Natural killer cell (primary cell): ENCODE data around the gene CFAP299. TPM values are rescaled to one million over a fixed set of nuclear protein-coding genes. Genes with fewer than 3 reads are reported as not detected.

Experiments used
- ATAC-seq, 3 donors: fragments of 150-1000 bp in 2 of 3; fragments of 200-7000 bp in 1 of 3; cut with Tn5 transposase; 1 replicate in 1 of 3; 2 replicates in 2 of 3; pipeline ENCODE4 v1.10.0; 2021; ENCODE audit warnings: mild to moderate bottlenecking in 2 of 3, moderate library complexity in 2 of 3
- DNase-seq, 2 donors: peaks; one replicate each; pipeline versions ENCODE4 v3.0.0 to v3.0.0-alpha.2; 2013 to 2021; ENCODE audit warnings: mixed read lengths in 1 of 2
- H3K27ac ChIP-seq: one replicate; pipeline ENCODE4 v1.5.1; 2013; ENCODE audit warnings: mild to moderate bottlenecking, low read length
- H3K27me3 ChIP-seq: one replicate; pipeline ENCODE4 v1.6.1; 2013; ENCODE audit warnings: low read length; ENCODE audit not compliant: control insufficient read depth, insufficient read depth
- H3K36me3 ChIP-seq: one replicate; pipeline ENCODE4 v1.6.1; 2013; ENCODE audit warnings: low read length; ENCODE audit not compliant: control insufficient read depth, insufficient read depth
- H3K4me1 ChIP-seq: one replicate; pipeline ENCODE4 v1.6.1; 2013; ENCODE audit warnings: low read length; ENCODE audit not compliant: control insufficient read depth, insufficient read depth
- H3K4me3 ChIP-seq: one replicate; pipeline ENCODE4 v1.5.1; 2013; ENCODE audit warnings: low read length
- H3K9me3 ChIP-seq: one replicate; pipeline ENCODE4 v1.6.1; 2013; ENCODE audit warnings: low read length; ENCODE audit not compliant: control insufficient read depth, insufficient read depth
- H3K27ac Mint-ChIP-seq, 2 donors: one replicate each; pipeline ENCODE4 v1.8.0; 2022; ENCODE audit warnings: mild to moderate bottlenecking in 2 of 2, mixed read lengths in 2 of 2, moderate library complexity in 1 of 2
- H3K27me3 Mint-ChIP-seq, 2 donors: one replicate each; pipeline ENCODE4 v1.8.0; 2022; ENCODE audit warnings: low read depth in 2 of 2, mixed read lengths in 2 of 2
- H3K36me3 Mint-ChIP-seq: one replicate; pipeline ENCODE4 v1.8.0; 2022; ENCODE audit warnings: mixed read lengths
- H3K4me1 Mint-ChIP-seq, 2 donors: one replicate each; pipeline ENCODE4 v1.8.0; 2022; ENCODE audit warnings: mixed read lengths in 2 of 2
- H3K4me3 Mint-ChIP-seq: one replicate; pipeline ENCODE4 v1.8.0; 2022; ENCODE audit warnings: mild to moderate bottlenecking, moderate library complexity, mixed read lengths
- H3K9me3 Mint-ChIP-seq, 2 donors: one replicate each; pipeline ENCODE4 v1.8.0; 2022; ENCODE audit warnings: mixed read lengths in 2 of 2
- WGBS: methylation state at CpG from one replicate; pipeline ENCODE4 v1.1.7; 2013; ENCODE audit warnings: missing lambda C conversion rate; ENCODE audit not compliant: insufficient coverage; 5-methylcytosine and 5-hydroxymethylcytosine counted together
- intact Hi-C: fragments of 100-400 bp; cut with micrococcal nuclease; formaldehyde crosslinking; loops from one replicate; pipeline ENCODE4 v1.14.2; 2022
- total RNA-seq, 4 donors: library from RNA; stranded (reverse); fragments of 120-200 nt in 1 of 4; gene quantifications; one replicate each; pipeline versions ENCODE4 v1.2.3 to v1.2.4, GENCODE V29; 2013 to 2022
- TF ChIP-seq, protein P1 (sequence below): fragments of 200-600 bp; IDR thresholded peaks from one replicate; pipeline ENCODE4 v1.8.0; 2022; ENCODE audit warnings: antibody characterized with exemption

CFAP299 gene
- total RNA-seq, 3 donors from 2014 or later (not counting 1 experiment from before 2014, with no cell fraction given) = not detected

DNA sequence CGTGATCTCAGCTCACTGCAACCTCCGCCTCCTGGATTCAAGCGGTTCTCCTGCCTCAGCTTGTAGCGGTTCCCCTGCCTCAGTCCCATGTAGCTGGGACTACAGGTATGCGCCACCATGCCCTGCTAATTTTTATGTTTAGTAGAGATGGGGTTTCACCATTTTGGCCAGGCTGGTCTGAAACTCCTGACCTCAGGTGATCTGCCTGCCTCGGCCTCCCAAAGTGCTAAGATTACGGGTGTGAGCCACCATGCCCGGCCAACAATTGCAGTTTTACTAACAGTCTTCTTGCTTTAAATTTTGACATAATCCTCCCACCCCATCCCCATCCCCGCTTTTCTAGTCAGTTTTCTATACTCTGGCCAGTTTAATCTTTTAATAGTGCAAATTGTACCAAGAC lies 112.0 kb downstream of the CFAP299 start:
- DNase-seq (no peak), ATAC-seq (no peak)
- H3K36me3 ChIP-seq = no peaks in the 10 kb centered on the region
- Mint-ChIP-seq H3K36me3 (peaks cover 4% of the 10 kb centered on the region), H3K9me3 (peaks cover 4 to 6% of the 10 kb centered on the region in 2 donors), H3K27me3 (no peaks in the 10 kb centered on the region), H3K4me1 (no peaks in the 10 kb centered on the region), H3K27ac (no peak overlapping the region), H3K4me3 (no peak overlapping the region)
- 94% methylated on average over 9 of the region's 9 CpGs for WGBS
- intact Hi-C loops = no loop called here
- no peaks in the 10 kb centered on the region for H3K27me3 ChIP-seq
- no peaks in the 10 kb centered on the region for H3K4me1 ChIP-seq
- no peak overlapping the region for H3K27ac ChIP-seq
- no peaks in the 10 kb centered on the region for H3K9me3 ChIP-seq
- TF ChIP-seq, protein P1, sequence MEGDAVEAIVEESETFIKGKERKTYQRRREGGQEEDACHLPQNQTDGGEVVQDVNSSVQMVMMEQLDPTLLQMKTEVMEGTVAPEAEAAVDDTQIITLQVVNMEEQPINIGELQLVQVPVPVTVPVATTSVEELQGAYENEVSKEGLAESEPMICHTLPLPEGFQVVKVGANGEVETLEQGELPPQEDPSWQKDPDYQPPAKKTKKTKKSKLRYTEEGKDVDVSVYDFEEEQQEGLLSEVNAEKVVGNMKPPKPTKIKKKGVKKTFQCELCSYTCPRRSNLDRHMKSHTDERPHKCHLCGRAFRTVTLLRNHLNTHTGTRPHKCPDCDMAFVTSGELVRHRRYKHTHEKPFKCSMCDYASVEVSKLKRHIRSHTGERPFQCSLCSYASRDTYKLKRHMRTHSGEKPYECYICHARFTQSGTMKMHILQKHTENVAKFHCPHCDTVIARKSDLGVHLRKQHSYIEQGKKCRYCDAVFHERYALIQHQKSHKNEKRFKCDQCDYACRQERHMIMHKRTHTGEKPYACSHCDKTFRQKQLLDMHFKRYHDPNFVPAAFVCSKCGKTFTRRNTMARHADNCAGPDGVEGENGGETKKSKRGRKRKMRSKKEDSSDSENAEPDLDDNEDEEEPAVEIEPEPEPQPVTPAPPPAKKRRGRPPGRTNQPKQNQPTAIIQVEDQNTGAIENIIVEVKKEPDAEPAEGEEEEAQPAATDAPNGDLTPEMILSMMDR = no peak
- H3K4me3 ChIP-seq = no peak overlapping the region

DNA sequence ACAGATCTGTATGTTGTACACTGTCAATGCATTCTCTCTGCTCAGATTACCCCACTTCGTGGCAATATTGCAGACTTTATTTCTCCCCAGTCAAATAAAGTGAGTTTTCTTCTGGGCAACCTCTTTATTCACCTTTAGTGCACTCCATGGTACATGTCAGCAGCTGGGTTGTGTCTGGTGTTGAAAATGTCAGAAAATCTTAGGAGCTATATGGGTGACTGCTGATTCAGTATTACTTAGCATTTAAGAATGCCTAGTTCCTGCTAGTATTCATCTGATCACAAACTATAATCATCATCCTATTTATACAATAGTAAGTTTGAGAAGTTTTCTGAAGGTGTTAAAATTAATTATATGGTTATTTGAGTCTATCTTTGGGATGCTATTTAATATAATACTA lies 112.5 kb downstream of the CFAP299 start:
- H3K27ac Mint-ChIP-seq = no peak overlapping the region
- ATAC-seq = no peak
- Histone ChIP-seq H3K27me3 (no peaks in the 10 kb centered on the region), H3K4me3 (no peak overlapping the region), H3K4me1 (no peaks in the 10 kb centered on the region), H3K36me3 (no peaks in the 10 kb centered on the region), H3K9me3 (no peaks in the 10 kb centered on the region), H3K27ac (no peak overlapping the region)
- H3K4me3 Mint-ChIP-seq = no peak overlapping the region
- no peaks in the 10 kb centered on the region for H3K27me3 Mint-ChIP-seq
- no peaks in the 10 kb centered on the region for H3K4me1 Mint-ChIP-seq
- 90% methylated on average over 1 of the region's 1 CpG for WGBS
- peaks cover 3 to 4% of the 10 kb centered on the region in 2 donors for H3K9me3 Mint-ChIP-seq
- TF ChIP-seq, protein P1 = no peak
- H3K36me3 Mint-ChIP-seq = no peaks in the 10 kb centered on the region
- intact Hi-C loops = no loop called here
- no peak for DNase-seq

DNA sequence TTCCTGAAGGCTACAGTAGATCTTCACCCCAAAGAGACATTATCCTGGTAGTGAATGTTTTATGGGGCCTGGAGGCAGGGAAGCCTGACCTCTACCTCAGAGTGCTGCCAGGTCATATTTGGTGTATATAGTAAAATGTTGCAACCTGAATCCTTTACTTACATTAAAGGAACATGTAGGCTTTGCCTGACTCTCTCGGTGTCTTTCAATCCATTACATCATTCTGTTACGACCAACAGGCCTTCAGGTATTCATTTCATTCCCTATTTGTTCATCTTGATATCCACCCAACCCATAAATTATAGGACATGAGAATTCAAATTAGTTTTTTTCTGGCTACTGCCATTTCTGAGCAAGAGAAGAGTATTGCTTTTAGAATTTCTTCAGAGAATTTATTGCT lies 116.5 kb downstream of the CFAP299 start:
- Mint-ChIP-seq H3K27me3 (no peaks in the 10 kb centered on the region), H3K36me3 (no peaks in the 10 kb centered on the region), H3K4me1 (no peaks in the 10 kb centered on the region), H3K9me3 (no peaks in the 10 kb centered on the region), H3K27ac (no peak overlapping the region), H3K4me3 (no peak overlapping the region)
- Histone ChIP-seq H3K36me3 (no peaks in the 10 kb centered on the region), H3K9me3 (peaks cover 2% of the 10 kb centered on the region), H3K4me3 (no peak overlapping the region), H3K27ac (no peak overlapping the region), H3K4me1 (no peaks in the 10 kb centered on the region), H3K27me3 (no peaks in the 10 kb centered on the region)
- TF ChIP-seq, protein P1 = no peak
- 100% methylated on average over 2 of the region's 2 CpGs for WGBS
- ATAC-seq (no peak), DNase-seq (no peak)
- intact Hi-C loops = no loop called here

DNA sequence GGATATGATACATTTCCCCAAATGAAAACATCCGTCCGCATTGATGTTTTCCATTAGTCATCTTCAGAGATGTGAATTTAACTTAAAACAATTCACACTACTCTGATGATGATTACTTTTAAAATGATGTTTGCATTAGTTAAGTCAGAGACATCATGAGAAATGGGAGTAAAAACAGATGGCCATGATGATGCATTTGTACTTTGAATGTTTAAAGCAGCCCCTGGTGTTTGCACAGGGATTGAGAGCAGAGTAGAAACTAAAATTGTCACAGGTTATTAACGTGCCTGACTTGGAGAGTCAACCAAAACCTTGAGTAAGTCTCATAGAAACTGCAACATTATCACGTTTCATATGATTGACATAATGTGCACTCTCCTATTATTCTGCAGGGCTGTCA lies 117.2 kb downstream of the CFAP299 start:
- no peak overlapping the region for H3K4me3 Mint-ChIP-seq
- no peak for ATAC-seq
- H3K4me1 ChIP-seq = no peaks in the 10 kb centered on the region
- no peak overlapping the region for H3K4me3 ChIP-seq
- H3K36me3 Mint-ChIP-seq = no peaks in the 10 kb centered on the region
- H3K9me3 Mint-ChIP-seq = no peaks in the 10 kb centered on the region
- H3K36me3 ChIP-seq = no peaks in the 10 kb centered on the region
- WGBS = 81% methylated on average over 2 of the region's 4 CpGs
- TF ChIP-seq, protein P1 = no peak
- H3K27ac Mint-ChIP-seq = no peak overlapping the region
- no peak overlapping the region for H3K27ac ChIP-seq
- DNase-seq = no peak
- no peaks in the 10 kb centered on the region for H3K27me3 ChIP-seq
- intact Hi-C loops = no loop called here
- no peaks in the 10 kb centered on the region for H3K4me1 Mint-ChIP-seq
- H3K9me3 ChIP-seq = peaks cover 2% of the 10 kb centered on the region
- no peaks in the 10 kb centered on the region for H3K27me3 Mint-ChIP-seq
